T-helper 2 cell treated with Interferon-gamma antibody and Interleukin-4, amounts not matched to agents 5 μg/mL and 100 μg/mL, for 36 hours (primary cell): Measurements from ENCODE around the gene CSPG4.

Source experiments
- DNase-seq: peaks from one replicate; pipeline ENCODE4 v3.0.0; 2021; ENCODE audit warnings: low spot score
- H3K27ac Mint-ChIP-seq: one replicate; pipeline ENCODE4 v1.8.0; 2021; ENCODE audit warnings: mild to moderate bottlenecking, mixed read lengths
- H3K27me3 Mint-ChIP-seq: one replicate; pipeline ENCODE4 v1.8.0; 2021; ENCODE audit warnings: low read depth, mixed read lengths
- H3K36me3 Mint-ChIP-seq: one replicate; pipeline ENCODE4 v1.8.0; 2021; ENCODE audit warnings: low read depth, mixed read lengths
- H3K4me1 Mint-ChIP-seq: one replicate; pipeline ENCODE4 v1.8.0; 2021; ENCODE audit warnings: low read depth, mixed read lengths
- H3K4me3 Mint-ChIP-seq: one replicate; pipeline ENCODE4 v1.8.0; 2022; ENCODE audit warnings: mild to moderate bottlenecking, moderate library complexity, mixed read lengths
- H3K9me3 Mint-ChIP-seq: one replicate; pipeline ENCODE4 v1.8.0; 2021; ENCODE audit warnings: mixed read lengths

The CSPG4 gene

DNA sequence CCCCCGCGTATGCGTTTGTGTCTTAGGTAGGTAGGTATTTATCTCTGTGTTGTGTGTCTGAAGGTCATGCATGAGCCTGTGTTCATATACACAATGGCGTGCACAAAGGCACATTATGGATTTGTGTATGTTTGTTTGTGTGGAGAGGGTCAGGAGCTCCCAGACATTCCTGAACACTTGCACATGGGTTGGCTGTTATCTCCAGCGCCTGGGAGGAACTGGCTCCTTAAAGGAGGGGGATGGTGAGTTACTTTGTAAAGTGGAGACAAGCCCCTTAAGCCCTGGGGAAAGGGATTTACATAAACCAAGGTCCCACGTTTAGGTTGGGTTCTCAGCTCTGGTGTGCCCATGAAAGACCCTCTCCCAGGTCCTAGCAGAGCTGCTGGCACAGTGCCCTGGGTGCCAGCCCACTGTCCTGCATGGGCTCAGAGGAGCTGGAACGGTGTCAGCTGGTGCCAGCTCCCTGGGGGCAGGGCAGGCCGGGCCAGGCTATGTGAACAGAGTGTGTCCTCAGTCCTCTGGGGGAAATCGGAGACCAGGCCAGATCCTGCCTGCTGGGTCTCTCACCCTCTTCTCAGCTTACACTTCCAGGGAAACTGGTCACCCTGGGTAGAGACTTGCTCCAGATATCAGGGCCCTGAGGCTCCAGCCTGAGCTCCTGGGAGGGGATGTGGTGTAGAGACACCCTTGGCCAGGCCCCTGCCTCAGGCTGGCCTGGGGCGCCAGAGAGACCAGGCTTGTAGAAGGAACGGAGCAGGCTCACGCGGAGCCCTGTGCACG lies 39.8 kb downstream of the CSPG4 start:
- no peaks in the 10 kb centered on the region for H3K27me3 Mint-ChIP-seq
- H3K4me1 Mint-ChIP-seq, result no peaks in the 10 kb centered on the region
- no peak for DNase-seq
- no peaks in the 10 kb centered on the region for H3K36me3 Mint-ChIP-seq
- no peak overlapping the region for H3K4me3 Mint-ChIP-seq
- H3K9me3 Mint-ChIP-seq, result no peaks in the 10 kb centered on the region
- H3K27ac Mint-ChIP-seq, result no peak overlapping the region

- no peaks in the 10 kb centered on the region for H3K36me3 Mint-ChIP-seq
- DNase-seq, result no peak
Observed at GRCh38 chr15:75671730-75672602, 40.7 kb downstream of the CSPG4 start.

GRCh38 chr15:75669879-75670212 lies 42.8 kb downstream of the CSPG4 start:
- Mint-ChIP-seq H3K27me3 (no peaks in the 10 kb centered on the region), H3K36me3 (no peaks in the 10 kb centered on the region), H3K27ac (no peak overlapping the region), H3K4me3 (no peak overlapping the region), H3K9me3 (no peaks in the 10 kb centered on the region), H3K4me1 (no peaks in the 10 kb centered on the region)
- no peak for DNase-seq

More at GRCh38 chr15:75671730-75672602, 40.7 kb downstream of the CSPG4 start:
- Mint-ChIP-seq H3K4me1 (no peaks in the 10 kb centered on the region), H3K27me3 (no peaks in the 10 kb centered on the region), H3K27ac (no peak overlapping the region), H3K9me3 (no peaks in the 10 kb centered on the region), H3K4me3 (no peak overlapping the region)

DNA sequence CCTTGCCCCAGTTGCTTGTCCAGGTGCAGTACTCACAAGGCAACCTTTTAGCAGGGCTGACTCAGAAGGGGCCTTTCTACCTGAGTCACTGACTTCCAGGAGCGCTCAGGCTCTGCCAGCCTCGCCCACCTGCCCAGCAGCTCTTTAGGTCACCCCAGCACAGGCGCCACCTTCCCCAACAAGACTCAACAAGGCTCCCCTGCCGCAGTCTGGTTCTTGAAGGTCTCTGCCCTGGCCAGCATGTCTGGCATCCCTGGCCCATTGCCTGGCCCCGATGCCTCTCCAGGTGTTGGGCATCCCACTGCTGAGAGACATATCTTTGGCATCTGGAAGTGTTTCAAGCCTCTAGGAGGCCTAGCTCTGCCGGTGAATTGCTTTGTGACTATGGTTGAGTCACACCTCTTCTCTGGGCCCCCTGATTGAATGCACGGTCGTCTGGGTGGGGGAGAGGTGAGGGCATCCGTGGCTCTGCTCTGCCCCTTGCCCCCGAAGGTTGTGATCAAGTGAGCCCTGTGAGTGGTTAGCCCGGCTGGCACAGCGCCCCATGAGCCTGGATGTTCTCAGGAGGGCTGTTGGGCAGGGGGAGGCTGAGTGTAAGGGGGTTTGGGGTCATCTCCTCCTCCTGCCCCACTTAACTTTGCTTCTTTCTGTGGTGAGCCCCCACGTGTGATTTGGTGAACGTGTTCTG lies 43.3 kb downstream of the CSPG4 start:
- no peak for DNase-seq
- Mint-ChIP-seq H3K27ac (no peak overlapping the region), H3K27me3 (no peaks in the 10 kb centered on the region), H3K36me3 (no peaks in the 10 kb centered on the region), H3K9me3 (no peaks in the 10 kb centered on the region), H3K4me1 (no peaks in the 10 kb centered on the region), H3K4me3 (no peak overlapping the region)

GRCh38 chr15:75666823-75667501 lies 45.7 kb downstream of the CSPG4 start:
- Mint-ChIP-seq H3K4me3 (no peak overlapping the region), H3K36me3 (no peaks in the 10 kb centered on the region), H3K27me3 (no peaks in the 10 kb centered on the region), H3K4me1 (no peaks in the 10 kb centered on the region), H3K27ac (no peak overlapping the region), H3K9me3 (no peaks in the 10 kb centered on the region)
- no peak for DNase-seq

GRCh38 chr15:75663931-75664421 lies 48.7 kb downstream of the CSPG4 start:
- no peaks in the 10 kb centered on the region for H3K4me1 Mint-ChIP-seq

GRCh38 chr15:75662823-75663519 lies 49.7 kb downstream of the CSPG4 start:
- no peak overlapping the region for H3K4me3 Mint-ChIP-seq
- no peak overlapping the region for H3K27ac Mint-ChIP-seq
- H3K4me1 Mint-ChIP-seq, result no peaks in the 10 kb centered on the region
- H3K27me3 Mint-ChIP-seq, result no peaks in the 10 kb centered on the region
- DNase-seq, result no peak
- H3K9me3 Mint-ChIP-seq, result no peaks in the 10 kb centered on the region
- H3K36me3 Mint-ChIP-seq, result no peaks in the 10 kb centered on the region

More at GRCh38 chr15:75663931-75664421, 48.7 kb downstream of the CSPG4 start:
- no peak overlapping the region for H3K4me3 Mint-ChIP-seq
- no peak overlapping the region for H3K27ac Mint-ChIP-seq
- H3K27me3 Mint-ChIP-seq, result no peaks in the 10 kb centered on the region
- DNase-seq, result no peak
- H3K36me3 Mint-ChIP-seq, result no peaks in the 10 kb centered on the region
- no peaks in the 10 kb centered on the region for H3K9me3 Mint-ChIP-seq

- Mint-ChIP-seq H3K36me3 (no peaks in the 10 kb centered on the region), H3K9me3 (no peaks in the 10 kb centered on the region), H3K4me1 (no peaks in the 10 kb centered on the region), H3K4me3 (no peak overlapping the region), H3K27ac (no peak overlapping the region), H3K27me3 (no peaks in the 10 kb centered on the region)
- no peak for DNase-seq
Observed at GRCh38 chr15:75661756-75662140, 50.9 kb downstream of the CSPG4 start.

- H3K4me3 Mint-ChIP-seq, result no peak overlapping the region
- no peaks in the 10 kb centered on the region for H3K27me3 Mint-ChIP-seq
- H3K27ac Mint-ChIP-seq, result no peak overlapping the region
- no peaks in the 10 kb centered on the region for H3K4me1 Mint-ChIP-seq
- DNase-seq, result no peak
- H3K9me3 Mint-ChIP-seq, result no peaks in the 10 kb centered on the region
- no peaks in the 10 kb centered on the region for H3K36me3 Mint-ChIP-seq
Observed at GRCh38 chr15:75661100-75661755, 51.4 kb downstream of the CSPG4 start.

- Mint-ChIP-seq H3K36me3 (no peaks in the 10 kb centered on the region), H3K27ac (no peak overlapping the region), H3K4me1 (no peaks in the 10 kb centered on the region)
Observed at GRCh38 chr15:75659928-75660645, 52.6 kb downstream of the CSPG4 start.

DNA sequence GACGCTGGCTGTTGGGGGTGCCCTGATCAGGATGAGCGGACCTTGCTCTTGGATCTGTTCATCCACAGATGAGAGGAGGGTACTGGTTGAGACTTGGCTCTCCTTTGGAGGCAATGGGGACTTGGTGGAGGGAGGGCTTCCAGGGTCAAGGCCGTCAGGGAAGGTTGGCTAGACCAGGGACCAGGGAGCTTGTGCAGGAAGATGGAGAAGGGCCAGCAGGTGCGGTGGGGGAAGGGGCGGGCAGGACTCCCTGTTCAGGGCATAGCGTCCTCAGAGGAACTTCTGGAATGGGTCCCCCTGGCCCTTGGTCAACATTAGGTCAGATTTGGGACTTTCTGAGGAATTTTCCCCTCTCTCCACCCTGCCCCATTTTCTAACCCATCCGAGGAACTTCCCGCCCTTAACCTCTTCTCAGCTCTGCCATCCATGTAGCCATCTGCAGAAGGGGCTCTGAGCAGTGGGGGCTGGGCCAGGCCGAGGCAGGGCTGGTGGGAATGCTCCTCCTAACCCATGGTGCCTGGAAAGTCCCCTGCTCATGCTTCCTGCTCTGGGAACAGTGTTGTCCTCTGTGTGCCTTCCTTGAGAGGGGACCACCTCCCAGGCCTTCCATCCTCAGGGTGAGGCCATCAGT lies 53.4 kb downstream of the CSPG4 start:
- H3K27me3 Mint-ChIP-seq, result no peaks in the 10 kb centered on the region
- no peaks in the 10 kb centered on the region for H3K9me3 Mint-ChIP-seq
- no peak for DNase-seq
- no peaks in the 10 kb centered on the region for H3K36me3 Mint-ChIP-seq
- H3K27ac Mint-ChIP-seq, result no peak overlapping the region
- no peaks in the 10 kb centered on the region for H3K4me1 Mint-ChIP-seq
- H3K4me3 Mint-ChIP-seq, result no peak overlapping the region

More at GRCh38 chr15:75659928-75660645, 52.6 kb downstream of the CSPG4 start:
- no peak for DNase-seq
- no peaks in the 10 kb centered on the region for H3K27me3 Mint-ChIP-seq
- H3K9me3 Mint-ChIP-seq, result no peaks in the 10 kb centered on the region
- no peak overlapping the region for H3K4me3 Mint-ChIP-seq

DNA sequence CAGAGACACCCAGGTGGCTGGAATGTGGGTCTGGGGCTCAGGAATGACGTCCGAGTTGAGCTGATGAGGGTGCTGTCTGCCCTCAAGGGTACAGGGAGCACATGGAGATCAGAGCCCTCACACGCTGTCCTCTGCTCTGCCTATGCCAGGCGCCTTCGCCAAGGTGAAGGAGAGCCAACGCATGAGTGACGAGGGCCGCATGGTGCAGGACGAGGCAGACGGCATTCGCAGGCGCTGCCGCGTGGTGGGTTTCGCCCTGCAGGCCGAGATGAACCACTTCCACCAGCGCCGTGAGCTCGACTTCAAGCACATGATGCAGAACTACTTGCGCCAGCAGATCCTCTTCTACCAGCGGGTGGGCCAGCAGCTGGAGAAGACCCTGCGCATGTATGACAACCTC lies 55.8 kb downstream of the CSPG4 start:
- H3K4me3 Mint-ChIP-seq, result no peak overlapping the region
- no peaks in the 10 kb centered on the region for H3K9me3 Mint-ChIP-seq
- peaks cover 3% of the 10 kb centered on the region for H3K4me1 Mint-ChIP-seq
- no peaks in the 10 kb centered on the region for H3K36me3 Mint-ChIP-seq
- no peak overlapping the region for H3K27ac Mint-ChIP-seq
- no peaks in the 10 kb centered on the region for H3K27me3 Mint-ChIP-seq
- no peak for DNase-seq
